DMS 273 (cell line): ENCODE data around the gene TAF5.
"Not testable (repeated sequence)": the region's sequence is repeated elsewhere in the genome, so short reads cannot be mapped to it uniquely, and the experiment has no call there.

Experiments used
- DNase-seq: peaks from one replicate; lab custom pipeline; 2025; ENCODE audit not compliant: unreplicated experiment; lab: John Stamatoyannopoulos, UW

Gene TAF5

GRCh38 chr10:103397191-103397825 lies 29.5 kb downstream of the TAF5 start:
- peak; percentile 27 for DNase-seq

- no peak for DNase-seq
Observed at GRCh38 chr10:103413564-103413963, 45.8 kb downstream of the TAF5 start.

DNA sequence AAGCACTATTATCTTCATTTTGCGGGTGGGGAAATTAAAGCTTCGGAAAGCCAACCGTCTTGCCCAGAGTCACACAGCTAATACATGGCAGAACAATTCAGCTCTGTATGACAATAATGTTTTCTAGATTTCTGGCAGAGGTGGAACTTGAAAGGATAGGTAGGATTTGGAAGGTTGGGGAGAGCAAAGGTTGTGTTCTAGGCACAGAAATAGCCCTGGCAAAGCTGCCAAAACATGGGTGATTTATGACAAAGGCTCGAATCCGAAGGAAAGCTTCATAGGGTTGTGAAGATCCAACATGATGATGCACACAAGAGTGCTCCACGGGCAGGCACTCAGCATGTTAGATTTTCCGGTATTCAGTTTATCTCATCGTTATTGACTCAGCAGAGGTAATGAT lies 47.8 kb downstream of the TAF5 start:
- no peak for DNase-seq

DNA sequence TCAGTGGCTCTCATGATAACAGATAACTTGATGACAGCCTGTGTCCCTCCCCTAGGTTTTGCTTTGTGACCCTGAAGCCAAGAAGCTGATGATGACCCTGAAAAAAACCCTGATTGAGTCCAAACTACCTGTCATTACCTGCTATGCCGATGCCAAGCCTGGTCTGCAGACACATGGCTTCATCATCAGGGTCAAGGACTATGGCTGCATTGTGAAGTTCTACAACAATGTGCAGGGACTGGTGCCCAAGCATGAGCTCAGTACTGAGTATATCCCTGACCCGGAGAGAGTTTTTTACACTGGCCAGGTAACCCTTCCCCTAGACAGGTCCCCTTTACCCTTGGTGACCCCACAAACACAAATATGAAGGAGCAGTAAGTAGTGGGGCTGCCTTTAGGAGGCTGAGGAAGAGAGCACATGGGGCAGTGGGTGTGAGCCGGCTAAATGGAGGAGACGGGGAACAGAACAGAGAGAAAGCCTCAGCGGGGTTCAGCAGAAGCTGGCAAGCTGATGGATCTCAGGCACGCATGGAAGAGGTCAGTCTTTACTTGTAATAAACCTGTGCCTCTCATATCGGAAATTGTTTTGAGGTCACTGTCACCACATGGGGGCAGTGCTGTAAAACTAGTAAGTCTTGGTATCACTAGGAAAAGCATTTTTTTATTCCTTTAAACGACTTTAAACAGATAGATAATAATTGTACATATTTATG lies 48.8 kb downstream of the TAF5 start:
- peak; percentile 70 for DNase-seq

GRCh38 chr10:103417148-103417469 lies 49.3 kb downstream of the TAF5 start:
- DNase-seq = not testable (repeated sequence)

- no peak for DNase-seq
Observed at GRCh38 chr10:103417601-103418000, 49.8 kb downstream of the TAF5 start.

GRCh38 chr10:103419101-103419500 lies 51.3 kb downstream of the TAF5 start:
- DNase-seq = no peak

GRCh38 chr10:103423748-103424147 lies 56.0 kb downstream of the TAF5 start:
- no peak for DNase-seq

DNA sequence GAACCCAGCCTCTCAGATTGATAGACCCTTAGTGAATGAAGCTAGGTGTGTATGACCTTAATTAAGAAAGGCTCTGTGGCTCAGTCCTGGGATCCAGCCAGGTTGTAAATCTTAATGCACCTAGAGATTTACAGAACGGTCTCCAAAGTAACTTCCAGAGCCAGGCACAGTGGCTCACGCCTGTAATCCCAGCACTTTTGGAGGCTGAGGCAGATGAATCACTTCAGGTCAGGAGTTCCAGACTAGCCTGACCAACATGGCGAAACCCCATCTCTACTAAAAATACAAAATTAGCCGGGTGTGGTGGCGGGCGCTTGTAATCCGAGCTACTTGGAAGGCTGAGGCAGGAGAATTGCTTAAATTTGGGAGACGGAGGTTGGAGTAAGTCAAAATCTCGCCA lies 60.1 kb downstream of the TAF5 start:
- DNase-seq = no peak

- no peak for DNase-seq
Observed at GRCh38 chr10:103428989-103429643, 61.3 kb downstream of the TAF5 start.

DNA sequence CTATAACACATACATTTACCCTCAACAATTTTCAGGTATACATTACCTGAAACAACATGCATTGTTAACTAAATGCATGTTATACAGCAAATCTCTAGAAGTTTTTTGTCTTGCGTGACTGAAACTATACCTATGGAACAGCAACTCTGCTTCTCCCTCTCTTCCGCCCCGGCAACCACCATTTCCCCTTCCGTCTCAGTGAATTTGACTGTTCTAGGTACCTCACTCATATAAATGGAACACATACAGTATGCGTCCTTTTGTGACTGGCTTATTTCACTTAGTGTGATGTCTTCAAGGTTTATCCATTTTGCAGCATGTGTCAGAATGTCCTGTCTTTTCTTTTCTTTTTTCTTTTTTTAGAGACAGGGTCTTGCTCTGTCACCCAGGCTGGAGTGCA lies 61.9 kb downstream of the TAF5 start:
- DNase-seq = no peak

DNA sequence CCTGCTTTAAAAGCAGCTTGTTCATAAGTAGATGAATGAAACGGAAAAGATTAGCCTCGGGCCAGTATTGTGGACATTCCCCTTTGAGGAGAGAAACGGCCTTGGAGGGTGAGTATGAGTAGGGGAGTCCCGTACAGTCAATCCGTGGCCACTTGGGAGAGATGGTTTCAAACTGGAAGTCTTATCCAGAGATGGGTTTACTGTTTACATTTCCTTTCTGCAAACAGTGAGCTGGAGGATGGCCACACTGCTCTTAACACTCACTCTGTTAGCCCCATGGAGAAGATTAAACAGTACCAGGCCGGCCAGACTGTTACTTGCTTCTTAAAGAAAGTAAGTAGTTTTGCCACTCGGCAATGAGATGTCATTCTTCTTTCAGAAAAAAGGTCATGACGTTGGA lies 64.1 kb downstream of the TAF5 start:
- no peak for DNase-seq

- DNase-seq = no peak
Observed at GRCh38 chr10:103433858-103434257, 66.1 kb downstream of the TAF5 start.
